Neural progenitor cell (in vitro differentiated cells): ENCODE data around the gene PSMD13. TPM values are rescaled to one million over a fixed set of nuclear protein-coding genes. Genes with fewer than 3 reads are reported as not detected.

ENCODE experiments used
- DNase-seq: peaks from one replicate; pipeline ENCODE4 v3.0.0-alpha.2; 2016; ENCODE audit warnings: low spot score
- H2AFZ ChIP-seq: fragments of 200-600 bp; sonication (generic); replicated peaks from 2 replicates; pipeline ENCODE4 v1.6.1; 2016; ENCODE audit warnings: antibody characterized with exemption
- H3F3A ChIP-seq: fragments of 200-600 bp; sonication (generic); 2 replicates; pipeline ENCODE4 v1.6.1; 2016; ENCODE audit warnings: antibody characterized with exemption, low read depth
- H3K27ac ChIP-seq: fragments of 200-600 bp; sonication (generic); 2 replicates; pipeline ENCODE4 v1.5.1; 2016; ENCODE audit warnings: mild to moderate bottlenecking
- H3K27me3 ChIP-seq: fragments of 200-600 bp; sonication (generic); 2 replicates; pipeline ENCODE4 v1.6.1; 2016; ENCODE audit warnings: mild to moderate bottlenecking, moderate library complexity
- H3K36me3 ChIP-seq: fragments of 200-600 bp; sonication (generic); 2 replicates; pipeline ENCODE4 v1.5.1; 2016
- H3K4me1 ChIP-seq: fragments of 200-600 bp; sonication (generic); 2 replicates; pipeline ENCODE4 v1.6.1; 2016; ENCODE audit warnings: mixed run types
- H3K4me2 ChIP-seq: fragments of 200-600 bp; sonication (generic); 2 replicates; pipeline ENCODE4 v1.6.1; 2016
- H3K4me3 ChIP-seq: fragments of 200-600 bp; sonication (generic); 2 replicates; pipeline ENCODE4 v1.5.1; 2016
- H3K79me2 ChIP-seq: fragments of 200-600 bp; sonication (generic); 2 replicates; pipeline ENCODE4 v1.6.1; 2016; ENCODE audit warnings: low read depth
- H3K9ac ChIP-seq: fragments of 200-600 bp; sonication (generic); 2 replicates; pipeline ENCODE4 v1.6.1; 2016
- H3K9me3 ChIP-seq: fragments of 200-600 bp; sonication (generic); 2 replicates; pipeline ENCODE4 v1.5.1; 2016; ENCODE audit warnings: low read depth
- H4K20me1 ChIP-seq: fragments of 200-600 bp; sonication (generic); 2 replicates; pipeline ENCODE4 v1.6.1; 2016; ENCODE audit warnings: low read depth
- H3K27ac Mint-ChIP-seq: 3 replicates; pipeline ENCODE4 v1.8.0; 2021; ENCODE audit warnings: mixed read lengths
- H3K27me3 Mint-ChIP-seq: 2 replicates; pipeline ENCODE4 v1.8.0; 2022; ENCODE audit warnings: low read depth, mild to moderate bottlenecking, inconsistent platforms, moderate library complexity, mixed read lengths; ENCODE audit not compliant: insufficient read depth
- H3K36me3 Mint-ChIP-seq: 3 replicates; pipeline ENCODE4 v1.8.0; 2021; ENCODE audit warnings: mixed read lengths
- H3K4me1 Mint-ChIP-seq: 3 replicates; pipeline ENCODE4 v1.8.0; 2021; ENCODE audit warnings: mixed read lengths
- H3K4me3 Mint-ChIP-seq: 3 replicates; pipeline ENCODE4 v1.8.0; 2021; ENCODE audit warnings: mild to moderate bottlenecking, moderate library complexity, mixed read lengths
- H3K9me3 Mint-ChIP-seq: 3 replicates; pipeline ENCODE4 v1.8.0; 2020; ENCODE audit warnings: mixed read lengths
- CTCF ChIP-seq: fragments of 200-600 bp; sonication (generic); IDR thresholded peaks from 2 replicates; pipeline ENCODE4 v1.5.1; 2017; ENCODE audit warnings: antibody characterized with exemption, mild to moderate bottlenecking
- EZH2 ChIP-seq: fragments of 200-600 bp; sonication (generic); IDR thresholded peaks from 2 replicates; pipeline ENCODE4 v1.6.1; 2017; ENCODE audit warnings: antibody characterized with exemption, mild to moderate bottlenecking, moderate library complexity
- EZH2phosphoT487 ChIP-seq: fragments of 200-600 bp; sonication (generic); IDR thresholded peaks from 2 replicates; pipeline ENCODE4 v1.6.1; 2017; ENCODE audit warnings: antibody characterized with exemption
- total RNA-seq: library from RNA; depleted of rRNA; stranded (reverse); fragments of >200 nt; gene quantifications from 2 replicates; pipeline ENCODE4 v1.2.3, GENCODE V29; 2015; ENCODE audit warnings: low replicate concordance

PSMD13 gene
- total RNA-seq, 1 donor from 2014 or later = 90.6 TPM

- Histone ChIP-seq H3K9me3 (no peaks in the 10 kb centered on the region), H3K9ac (no peak overlapping the region), H3K27me3 (no peaks in the 10 kb centered on the region), H3K27ac (no peak overlapping the region), H3K4me3 (no peak overlapping the region), H3K4me1 (peaks cover 13% of the 10 kb centered on the region), H3K4me2 (no peak overlapping the region), H2AFZ (no peak overlapping the region), H4K20me1 (no peaks in the 10 kb centered on the region), H3F3A (peaks cover 8% of the 10 kb centered on the region), H3K79me2 (no peaks in the 10 kb centered on the region), H3K36me3 (no peaks in the 10 kb centered on the region)
- no peak for DNase-seq
- Mint-ChIP-seq H3K9me3 (peaks cover 13% of the 10 kb centered on the region), H3K4me3 (no peak overlapping the region), H3K27ac (peak overlapping the region; percentile 37), H3K27me3 (peaks cover 8% of the 10 kb centered on the region), H3K4me1 (peaks cover 17% of the 10 kb centered on the region), H3K36me3 (no peaks in the 10 kb centered on the region)
- TF ChIP-seq EZH2 (no peak), EZH2phosphoT487 (no peak), CTCF (no peak)
Measured at GRCh38 chr11:298406-299065, 61.8 kb downstream of the PSMD13 start.

- H3K4me1 Mint-ChIP-seq = peaks cover 17% of the 10 kb centered on the region
- peaks cover 13% of the 10 kb centered on the region for H3K4me1 ChIP-seq
- peaks cover 8% of the 10 kb centered on the region for H3K27me3 Mint-ChIP-seq
- no peaks in the 10 kb centered on the region for H3K36me3 Mint-ChIP-seq
- no peaks in the 10 kb centered on the region for H3K79me2 ChIP-seq
- H4K20me1 ChIP-seq = no peaks in the 10 kb centered on the region
- H3K4me3 ChIP-seq = no peak within 1 kb of the TSS
- H3K4me3 Mint-ChIP-seq = no peak within 1 kb of the TSS
- peaks cover 16% of the 10 kb centered on the region for H3K9me3 Mint-ChIP-seq
- no peak for DNase-seq
- H3K36me3 ChIP-seq = no peaks in the 10 kb centered on the region
- H3K27ac Mint-ChIP-seq = peak within 1 kb of the TSS; percentile 37
- H3K9ac ChIP-seq = no peak within 1 kb of the TSS
- TF ChIP-seq EZH2 = no peak
- no peak for TF ChIP-seq EZH2phosphoT487
- TF ChIP-seq CTCF = no peak
- H3K4me2 ChIP-seq = no peak within 1 kb of the TSS
- H3K27me3 ChIP-seq = no peaks in the 10 kb centered on the region
- no peaks in the 10 kb centered on the region for H3K9me3 ChIP-seq
- no peak within 1 kb of the TSS for H3K27ac ChIP-seq
- no peak within 1 kb of the TSS for H2AFZ ChIP-seq
- peaks cover 10% of the 10 kb centered on the region for H3F3A ChIP-seq
Measured at GRCh38 chr11:299081-299891, 62.5 kb downstream of the PSMD13 start, which contains the start of gene IFITM5. TSS of gene IFITM5 (minus strand) at chr11:299526. CDS start at chr11:299490, 36 bp downstream.

GRCh38 chr11:299951-300735, 63.4 kb downstream of the PSMD13 start:
- H3K4me3 Mint-ChIP-seq = no peak overlapping the region
- H3K27ac Mint-ChIP-seq = no peak overlapping the region

More at GRCh38 chr11:299951-300735, 63.4 kb downstream of the PSMD13 start:
- no peak overlapping the region for H3K4me3 ChIP-seq
- no peaks in the 10 kb centered on the region for H3K36me3 ChIP-seq
- peaks cover 16% of the 10 kb centered on the region for H3K9me3 Mint-ChIP-seq
- no peaks in the 10 kb centered on the region for H3K27me3 ChIP-seq
- no peak overlapping the region for H3K9ac ChIP-seq
- no peaks in the 10 kb centered on the region for H3K36me3 Mint-ChIP-seq
- H3F3A ChIP-seq = peaks cover 13% of the 10 kb centered on the region
- no peaks in the 10 kb centered on the region for H3K79me2 ChIP-seq
- H3K27ac ChIP-seq = no peak overlapping the region
- H3K27me3 Mint-ChIP-seq = peaks cover 8% of the 10 kb centered on the region
- H3K4me2 ChIP-seq = no peak overlapping the region
- peak; percentile 78 for DNase-seq
- peak; percentile 47 for TF ChIP-seq CTCF
- no peak for TF ChIP-seq EZH2
- no peaks in the 10 kb centered on the region for H4K20me1 ChIP-seq
- peaks cover 20% of the 10 kb centered on the region for H3K4me1 Mint-ChIP-seq
- H2AFZ ChIP-seq = no peak overlapping the region
- peaks cover 17% of the 10 kb centered on the region for H3K4me1 ChIP-seq
- H3K9me3 ChIP-seq = no peaks in the 10 kb centered on the region

Other genes starting within 250 kb of the PSMD13 start
- not detected in 2 replicates for gene SCGB1C1, start 43.9 kb upstream of the PSMD13 start, total RNA-seq
- gene BET1L, start 29.6 kb upstream of the PSMD13 start, total RNA-seq = 13.1 and 16.8 TPM in 2 replicates
- 45.0 and 67.2 TPM in 2 replicates for gene RIC8A, start 29.3 kb upstream of the PSMD13 start, total RNA-seq
- gene SIRT3, start 634 bp upstream of the PSMD13 start, total RNA-seq = 22.4 and 22.6 TPM in 2 replicates
- gene NLRP6, start 41.4 kb downstream of the PSMD13 start, total RNA-seq = not detected in 2 replicates
- gene PGGHG, start 52.1 kb downstream of the PSMD13 start, total RNA-seq = 20.5 and 44.4 TPM in 2 replicates
- gene IFITM5, start 62.5 kb downstream of the PSMD13 start, total RNA-seq = not detected in 2 replicates
- gene IFITM2, start 70.8 kb downstream of the PSMD13 start, total RNA-seq = 10.5 and 63.9 TPM in 2 replicates
- gene IFITM1, start 77.1 kb downstream of the PSMD13 start, total RNA-seq = 13.3 and 48.6 TPM in 2 replicates
- gene IFITM3, start 83.9 kb downstream of the PSMD13 start, total RNA-seq = 19.8 and 61.7 TPM in 2 replicates
- 16.4 and 110 TPM in 2 replicates for gene B4GALNT4, start 132.5 kb downstream of the PSMD13 start, total RNA-seq
- gene PKP3, start 157.2 kb downstream of the PSMD13 start, total RNA-seq = 6.5 and 8.5 TPM in 2 replicates
- 5.4 and 8.4 TPM in 2 replicates for gene SIGIRR, start 178.0 kb downstream of the PSMD13 start, total RNA-seq
- 1.3 and 4.7 TPM in 2 replicates for gene ANO9, start 205.0 kb downstream of the PSMD13 start, total RNA-seq
- gene PTDSS2, start 213.3 kb downstream of the PSMD13 start, total RNA-seq = 24.7 and 44.2 TPM in 2 replicates